Left ventricle myocardium superior (tissue), 1 donor: Measurements from ENCODE around the gene MN1. TPM values are rescaled to one million over a fixed set of nuclear protein-coding genes. Genes with fewer than 3 reads are reported as not detected.

Experiments used
- ATAC-seq: fragments of 200-7000 bp; cut with Tn5 transposase; one replicate; pipeline ENCODE4 v1.9.1; 2020; ENCODE audit warnings: mild to moderate bottlenecking, moderate library complexity
- DNase-seq: peaks from one replicate; pipeline ENCODE4 v3.0.0-alpha.2; 2020
- intact Hi-C: fragments of 100-400 bp; cut with micrococcal nuclease; formaldehyde crosslinking; loops from one replicate; pipeline ENCODE4 v1.11.0; 2022
- long read RNA-seq: library from polyadenylated mRNA; unstranded; transcript quantifications from one replicate; pipeline ENCODE4 v2.0.0, GENCODE V29; 2021
- total RNA-seq: library from RNA; stranded (reverse); fragmentation: NEBNext Ultra II Directional; extraction: Animal tissue kit (Norgen Biotek cat#: 25700); gene quantifications from one replicate; pipeline ENCODE4 v1.2.1, GENCODE V29; 2021
- donor health status: DM: no; HTN: yes; CAD: no; lungs with severe emphysema.

MN1 gene
- 5.3 TPM for total RNA-seq
- long read RNA-seq, full-length matches to known transcripts, result 1 of 6 reads
- long read RNA-seq, partial matches to known transcripts, result 0 of 6 reads
- long read RNA-seq, other reads (novel, unspliced or antisense), result 5 of 6 reads

DNA sequence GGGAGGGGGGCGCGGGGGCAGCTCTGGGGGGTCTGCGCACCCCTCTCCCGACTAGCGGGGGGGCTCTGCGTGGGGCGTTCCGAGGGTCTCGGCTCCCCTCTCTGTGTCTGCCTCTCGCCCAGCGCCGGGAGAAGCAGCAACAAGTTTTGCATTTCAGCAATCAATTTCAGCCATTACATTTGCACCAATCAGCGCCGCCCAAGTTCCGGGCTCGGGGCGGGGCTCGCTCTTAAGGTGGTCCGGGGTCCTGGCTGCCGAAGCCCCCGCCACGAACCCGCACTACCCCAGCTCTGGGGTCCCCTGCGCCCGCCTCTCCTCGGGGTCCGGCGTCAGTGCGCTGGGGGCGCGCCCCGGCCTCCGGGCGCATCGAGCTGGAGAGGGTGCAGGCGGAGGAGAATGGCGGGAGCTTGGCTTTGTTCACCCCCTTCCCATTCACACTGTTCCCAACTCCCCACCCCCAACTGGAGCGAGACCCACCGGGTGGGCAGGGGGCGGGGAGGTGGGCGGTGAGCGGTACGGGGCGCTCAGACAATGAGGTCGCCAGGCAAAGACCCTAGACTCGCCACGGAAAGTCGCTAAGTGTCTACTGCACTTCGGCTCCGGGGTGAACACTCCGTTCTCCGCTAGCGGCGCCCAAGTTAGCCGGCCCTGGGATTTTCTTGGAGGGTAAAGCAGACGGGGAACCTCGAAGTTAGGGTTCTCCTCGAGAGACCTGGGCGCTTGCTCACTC, at the start of gene MN1:
Gene MN1, minus strand, starts transcription at position 141 of the 730 bp plus-strand sequence. CDS start 1,213 bp downstream, outside the sequence.
- intact Hi-C loops, result no loop called here
- ATAC-seq (peak; percentile 69), DNase-seq (peak; percentile 78)

DNA sequence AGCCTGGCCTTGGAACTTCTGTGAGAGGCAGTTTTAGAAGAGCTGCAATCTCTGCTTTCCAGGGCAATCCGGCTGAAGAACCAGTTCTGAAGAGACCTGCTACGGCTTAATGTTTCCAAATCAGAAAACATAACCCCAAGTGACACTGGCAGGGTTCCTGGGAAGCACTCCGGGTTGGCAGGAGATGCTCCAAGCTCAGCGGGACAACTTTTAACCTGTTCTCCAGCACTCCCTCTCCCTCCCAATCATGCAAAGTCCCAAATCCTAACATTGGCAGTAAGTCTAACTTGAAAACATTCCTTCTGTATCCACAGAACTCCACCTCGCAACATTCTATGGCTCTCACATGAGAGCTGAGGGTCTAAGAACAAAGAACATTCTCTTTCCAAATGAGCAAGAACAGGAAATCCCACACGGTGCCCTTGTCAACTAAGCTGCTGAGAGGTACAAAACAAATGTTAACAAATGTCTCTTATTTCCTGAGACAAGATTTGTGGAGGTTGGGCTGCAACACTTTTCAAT, 48.5 kb upstream of the MN1 start:
- intact Hi-C loops, result no loop called here
- peak; percentile 58 for DNase-seq
- ATAC-seq, result peak; percentile 77

- DNase-seq (no peak), ATAC-seq (no peak)
- intact Hi-C loops, result no loop called here
Measured at GRCh38 chr22:27848005-27848404, 46.4 kb upstream of the MN1 start.

DNA sequence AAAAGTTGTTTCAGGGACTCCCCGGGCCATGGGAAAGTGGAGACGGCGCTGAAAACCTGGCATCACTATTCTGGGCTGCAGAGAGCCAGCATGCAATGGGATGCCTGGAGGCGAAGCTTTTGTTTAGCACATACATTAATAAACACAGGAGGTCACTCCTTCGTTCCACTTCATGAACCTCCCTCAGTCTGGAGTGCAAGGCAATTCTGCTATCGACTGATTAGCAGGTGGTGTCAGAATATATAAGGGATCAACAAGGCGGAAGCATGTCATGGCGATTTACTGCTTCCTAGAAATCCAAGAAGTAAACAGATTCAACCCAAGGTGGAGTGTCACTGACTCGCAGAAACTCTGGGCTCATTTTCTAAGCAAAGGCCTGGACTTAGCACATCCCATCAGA, 45.4 kb upstream of the MN1 start:
- DNase-seq (no peak), ATAC-seq (no peak)
- intact Hi-C loops, result no loop called here

GRCh38 chr22:27846248-27846757, 44.7 kb upstream of the MN1 start:
- no peak for ATAC-seq
- intact Hi-C loops, result no loop called here

GRCh38 chr22:27845644-27846043, 44.1 kb upstream of the MN1 start:
- intact Hi-C loops, result no loop called here
- DNase-seq (no peak), ATAC-seq (no peak)

More at GRCh38 chr22:27846248-27846757, 44.7 kb upstream of the MN1 start:
- no peak for DNase-seq

- ATAC-seq (no peak), DNase-seq (no peak)
- intact Hi-C loops, result no loop called here
Measured at GRCh38 chr22:27844656-27845591, 43.4 kb upstream of the MN1 start.

DNA sequence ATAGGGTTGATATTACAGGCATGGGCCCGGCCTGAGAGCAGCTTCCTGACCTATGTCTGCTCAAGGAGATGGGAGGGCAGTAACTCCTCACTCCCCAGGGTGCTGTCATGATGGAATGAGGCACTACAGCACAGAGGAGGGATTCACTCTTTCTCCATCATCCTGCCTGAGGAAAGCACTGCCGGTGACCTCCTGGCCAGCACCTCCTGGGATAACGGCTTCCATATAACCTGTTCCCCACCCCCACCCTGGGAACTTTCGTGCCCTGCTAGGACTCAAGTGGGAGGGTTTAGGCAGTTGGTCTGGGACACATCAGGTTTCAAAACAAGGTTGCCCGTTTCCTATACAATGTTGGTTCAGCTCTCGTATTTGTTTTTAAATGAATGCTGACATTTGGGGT, 42.7 kb upstream of the MN1 start:
- DNase-seq (no peak), ATAC-seq (no peak)
- intact Hi-C loops, result no loop called here

DNA sequence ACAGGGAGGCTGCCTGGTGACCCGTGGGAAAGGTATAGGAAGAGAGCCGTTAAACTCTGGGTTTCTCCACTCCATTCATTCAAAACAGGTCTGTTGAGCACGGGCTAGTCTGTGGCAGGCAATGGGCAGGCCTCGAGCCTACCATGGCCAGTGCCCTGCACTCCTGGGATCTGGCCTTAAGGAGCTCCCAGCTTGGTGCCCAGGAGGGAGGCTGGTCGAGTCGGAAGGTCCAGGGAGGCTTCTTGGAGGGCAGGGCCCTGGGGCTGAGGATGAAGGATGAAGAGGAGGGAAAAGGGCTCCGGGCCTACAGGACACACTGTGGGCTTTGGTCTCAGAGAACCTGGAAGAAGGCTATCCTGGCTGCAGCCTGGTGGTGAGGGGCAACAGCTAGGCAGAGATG, 41.9 kb upstream of the MN1 start:
- intact Hi-C loops, result no loop called here
- DNase-seq, result no peak
- ATAC-seq, result peak; percentile 8

- DNase-seq, result no peak
- peak; percentile 70 for ATAC-seq
- intact Hi-C loops, result no loop called here
Measured at GRCh38 chr22:27842669-27843431, 41.3 kb upstream of the MN1 start.

DNA sequence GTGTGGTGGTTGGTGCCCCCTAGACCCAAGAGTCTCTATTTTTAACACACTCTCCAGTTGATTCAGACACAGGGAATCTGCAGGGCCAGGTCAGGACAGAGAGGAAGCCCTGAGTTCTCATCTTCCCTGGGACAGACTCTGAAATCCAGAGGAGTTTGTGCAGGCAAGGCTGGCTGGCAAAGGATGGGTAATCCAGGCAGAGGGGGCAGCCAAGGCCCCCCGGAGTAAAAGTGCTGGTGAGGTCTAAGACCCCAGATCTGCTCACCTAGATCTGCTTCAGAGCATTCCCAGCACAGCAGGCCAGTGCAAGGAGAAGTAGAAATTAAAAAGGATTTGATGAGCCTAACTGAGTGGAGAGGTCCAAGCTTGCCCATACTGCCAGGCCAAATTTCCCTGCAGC, 40.6 kb upstream of the MN1 start:
- ATAC-seq (peak; percentile 6), DNase-seq (no peak)
- intact Hi-C loops, result no loop called here

GRCh38 chr22:27840436-27840835, 38.9 kb upstream of the MN1 start:
- intact Hi-C loops, result no loop called here
- DNase-seq (no peak), ATAC-seq (no peak)

GRCh38 chr22:27839057-27839660, 37.6 kb upstream of the MN1 start:
- DNase-seq (no peak), ATAC-seq (no peak)
- intact Hi-C loops, result no loop called here

GRCh38 chr22:27836181-27836580, 34.6 kb upstream of the MN1 start:
- no peak for DNase-seq
- no peak for ATAC-seq
- intact Hi-C loops, result no loop called here

- intact Hi-C loops, result no loop called here
Measured at GRCh38 chr22:27835446-27835845, 33.9 kb upstream of the MN1 start.

GRCh38 chr22:27834364-27835185, 33.0 kb upstream of the MN1 start:
- intact Hi-C loops, result no loop called here
- ATAC-seq (no peak), DNase-seq (no peak)

More at GRCh38 chr22:27835446-27835845, 33.9 kb upstream of the MN1 start:
- ATAC-seq (no peak), DNase-seq (no peak)

DNA sequence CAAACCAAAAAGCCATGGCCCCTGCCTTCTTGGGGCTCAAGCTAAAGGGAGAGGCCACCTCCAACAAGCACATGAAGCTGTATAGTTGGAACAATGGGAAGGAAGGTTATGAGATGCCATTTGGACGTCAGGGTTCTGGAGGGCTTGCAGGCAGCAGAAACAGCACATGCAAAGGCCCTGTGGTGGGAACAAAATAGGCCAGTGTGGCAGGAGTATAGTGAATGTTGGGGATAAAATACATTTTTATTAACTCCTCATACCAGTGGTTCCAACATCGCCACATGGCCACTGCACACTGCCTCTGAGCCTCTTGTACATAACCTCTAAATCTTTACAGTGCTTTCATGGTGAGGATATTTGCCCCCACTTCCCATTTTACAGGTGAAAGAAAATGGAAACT, 32.2 kb upstream of the MN1 start:
- ATAC-seq (no peak), DNase-seq (no peak)
- intact Hi-C loops, result no loop called here

GRCh38 chr22:27832606-27833005, 31.1 kb upstream of the MN1 start:
- no peak for DNase-seq
- intact Hi-C loops, result no loop called here
- no peak for ATAC-seq
